ENCODE measurements around the gene DHPS. TPM values are rescaled to one million over a fixed set of nuclear protein-coding genes. Genes with fewer than 3 reads are reported as not detected.

The DHPS gene
- total and polyA plus RNA-seq, 2 of the 13 experiments (the other 11 are each of a cell fraction or from before 2014, with no cell fraction given), result 43.3 to 84.3 TPM

GRCh38 chr19:12681074-12681987 is at the start of gene DHPS (continued):
- TF ChIP-seq, protein P1, sequence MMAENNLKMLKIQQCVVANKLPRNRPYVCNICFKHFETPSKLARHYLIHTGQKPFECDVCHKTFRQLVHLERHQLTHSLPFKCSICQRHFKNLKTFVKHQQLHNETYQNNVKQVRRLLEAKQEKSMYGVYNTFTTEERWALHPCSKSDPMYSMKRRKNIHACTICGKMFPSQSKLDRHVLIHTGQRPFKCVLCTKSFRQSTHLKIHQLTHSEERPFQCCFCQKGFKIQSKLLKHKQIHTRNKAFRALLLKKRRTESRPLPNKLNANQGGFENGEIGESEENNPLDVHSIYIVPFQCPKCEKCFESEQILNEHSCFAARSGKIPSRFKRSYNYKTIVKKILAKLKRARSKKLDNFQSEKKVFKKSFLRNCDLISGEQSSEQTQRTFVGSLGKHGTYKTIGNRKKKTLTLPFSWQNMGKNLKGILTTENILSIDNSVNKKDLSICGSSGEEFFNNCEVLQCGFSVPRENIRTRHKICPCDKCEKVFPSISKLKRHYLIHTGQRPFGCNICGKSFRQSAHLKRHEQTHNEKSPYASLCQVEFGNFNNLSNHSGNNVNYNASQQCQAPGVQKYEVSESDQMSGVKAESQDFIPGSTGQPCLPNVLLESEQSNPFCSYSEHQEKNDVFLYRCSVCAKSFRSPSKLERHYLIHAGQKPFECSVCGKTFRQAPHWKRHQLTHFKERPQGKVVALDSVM (CRISPR knock-in tag; IDR thresholded peaks at IDR 0.05), result 0 out of 2 replicates have a peak, but pooled peaks have one; percentile 25
- TF ChIP-seq CEBPB (IDR thresholded peaks at IDR 0.05; ENCODE audit: borderline replicate concordance, low read depth, low read length), result peak; percentile 94
- TF ChIP-seq ZNF274 (CRISPR knock-in tag; IDR thresholded peaks at IDR 0.05), result no peak; the same call in 1 of the 2 replicates
- 0 out of 2 replicates have a peak, but pooled peaks have one; percentile 35 for TF ChIP-seq ZNF235 (CRISPR knock-in tag; IDR thresholded peaks at IDR 0.05; ENCODE audit: borderline replicate concordance)
- no peak for TF ChIP-seq ZNF335 (CRISPR knock-in tag; IDR thresholded peaks at IDR 0.05)
- TF ChIP-seq CREBL2 (CRISPR knock-in tag; IDR thresholded peaks at IDR 0.05; ENCODE audit: borderline replicate concordance), result peak; percentile 90; the same call in 1 of the 2 replicates
- TF ChIP-seq, protein P2, sequence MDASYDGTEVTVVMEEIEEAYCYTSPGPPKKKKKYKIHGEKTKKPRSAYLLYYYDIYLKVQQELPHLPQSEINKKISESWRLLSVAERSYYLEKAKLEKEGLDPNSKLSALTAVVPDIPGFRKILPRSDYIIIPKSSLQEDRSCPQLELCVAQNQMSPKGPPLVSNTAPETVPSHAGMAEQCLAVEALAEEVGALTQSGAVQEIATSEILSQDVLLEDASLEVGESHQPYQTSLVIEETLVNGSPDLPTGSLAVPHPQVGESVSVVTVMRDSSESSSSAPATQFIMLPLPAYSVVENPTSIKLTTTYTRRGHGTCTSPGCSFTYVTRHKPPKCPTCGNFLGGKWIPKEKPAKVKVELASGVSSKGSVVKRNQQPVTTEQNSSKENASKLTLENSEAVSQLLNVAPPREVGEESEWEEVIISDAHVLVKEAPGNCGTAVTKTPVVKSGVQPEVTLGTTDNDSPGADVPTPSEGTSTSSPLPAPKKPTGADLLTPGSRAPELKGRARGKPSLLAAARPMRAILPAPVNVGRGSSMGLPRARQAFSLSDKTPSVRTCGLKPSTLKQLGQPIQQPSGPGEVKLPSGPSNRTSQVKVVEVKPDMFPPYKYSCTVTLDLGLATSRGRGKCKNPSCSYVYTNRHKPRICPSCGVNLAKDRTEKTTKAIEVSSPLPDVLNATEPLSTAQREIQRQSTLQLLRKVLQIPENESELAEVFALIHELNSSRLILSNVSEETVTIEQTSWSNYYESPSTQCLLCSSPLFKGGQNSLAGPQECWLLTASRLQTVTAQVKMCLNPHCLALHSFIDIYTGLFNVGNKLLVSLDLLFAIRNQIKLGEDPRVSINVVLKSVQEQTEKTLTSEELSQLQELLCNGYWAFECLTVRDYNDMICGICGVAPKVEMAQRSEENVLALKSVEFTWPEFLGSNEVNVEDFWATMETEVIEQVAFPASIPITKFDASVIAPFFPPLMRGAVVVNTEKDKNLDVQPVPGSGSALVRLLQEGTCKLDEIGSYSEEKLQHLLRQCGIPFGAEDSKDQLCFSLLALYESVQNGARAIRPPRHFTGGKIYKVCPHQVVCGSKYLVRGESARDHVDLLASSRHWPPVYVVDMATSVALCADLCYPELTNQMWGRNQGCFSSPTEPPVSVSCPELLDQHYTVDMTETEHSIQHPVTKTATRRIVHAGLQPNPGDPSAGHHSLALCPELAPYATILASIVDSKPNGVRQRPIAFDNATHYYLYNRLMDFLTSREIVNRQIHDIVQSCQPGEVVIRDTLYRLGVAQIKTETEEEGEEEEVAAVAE (CRISPR knock-in tag; IDR thresholded peaks at IDR 0.05; ENCODE audit: borderline replicate concordance), result no peak
- TF ChIP-seq ZNF20 (CRISPR knock-in tag; IDR thresholded peaks at IDR 0.05), result no peak
- TF ChIP-seq, protein P3, sequence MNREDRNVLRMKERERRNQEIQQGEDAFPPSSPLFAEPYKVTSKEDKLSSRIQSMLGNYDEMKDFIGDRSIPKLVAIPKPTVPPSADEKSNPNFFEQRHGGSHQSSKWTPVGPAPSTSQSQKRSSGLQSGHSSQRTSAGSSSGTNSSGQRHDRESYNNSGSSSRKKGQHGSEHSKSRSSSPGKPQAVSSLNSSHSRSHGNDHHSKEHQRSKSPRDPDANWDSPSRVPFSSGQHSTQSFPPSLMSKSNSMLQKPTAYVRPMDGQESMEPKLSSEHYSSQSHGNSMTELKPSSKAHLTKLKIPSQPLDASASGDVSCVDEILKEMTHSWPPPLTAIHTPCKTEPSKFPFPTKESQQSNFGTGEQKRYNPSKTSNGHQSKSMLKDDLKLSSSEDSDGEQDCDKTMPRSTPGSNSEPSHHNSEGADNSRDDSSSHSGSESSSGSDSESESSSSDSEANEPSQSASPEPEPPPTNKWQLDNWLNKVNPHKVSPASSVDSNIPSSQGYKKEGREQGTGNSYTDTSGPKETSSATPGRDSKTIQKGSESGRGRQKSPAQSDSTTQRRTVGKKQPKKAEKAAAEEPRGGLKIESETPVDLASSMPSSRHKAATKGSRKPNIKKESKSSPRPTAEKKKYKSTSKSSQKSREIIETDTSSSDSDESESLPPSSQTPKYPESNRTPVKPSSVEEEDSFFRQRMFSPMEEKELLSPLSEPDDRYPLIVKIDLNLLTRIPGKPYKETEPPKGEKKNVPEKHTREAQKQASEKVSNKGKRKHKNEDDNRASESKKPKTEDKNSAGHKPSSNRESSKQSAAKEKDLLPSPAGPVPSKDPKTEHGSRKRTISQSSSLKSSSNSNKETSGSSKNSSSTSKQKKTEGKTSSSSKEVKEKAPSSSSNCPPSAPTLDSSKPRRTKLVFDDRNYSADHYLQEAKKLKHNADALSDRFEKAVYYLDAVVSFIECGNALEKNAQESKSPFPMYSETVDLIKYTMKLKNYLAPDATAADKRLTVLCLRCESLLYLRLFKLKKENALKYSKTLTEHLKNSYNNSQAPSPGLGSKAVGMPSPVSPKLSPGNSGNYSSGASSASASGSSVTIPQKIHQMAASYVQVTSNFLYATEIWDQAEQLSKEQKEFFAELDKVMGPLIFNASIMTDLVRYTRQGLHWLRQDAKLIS (CRISPR knock-in tag; IDR thresholded peaks at IDR 0.05), result no peak
- peak; percentile 62 for TF ChIP-seq SRSF1 (optimal IDR thresholded peaks at IDR 0.05; ENCODE audit: low read depth, low read length)
- no peak for TF ChIP-seq IKZF5 (CRISPR knock-in tag; IDR thresholded peaks at IDR 0.05)
- no peak for TF ChIP-seq NR2F1 (CRISPR knock-in tag; IDR thresholded peaks at IDR 0.05)
- no peak for TF ChIP-seq ZNF383 (CRISPR knock-in tag; IDR thresholded peaks at IDR 0.05; ENCODE audit: borderline replicate concordance)
- no peak for TF ChIP-seq CBX1 (IDR thresholded peaks at IDR 0.05; ENCODE audit: low read depth)
- TF ChIP-seq ZNF136 (CRISPR knock-in tag; IDR thresholded peaks at IDR 0.05; ENCODE audit: low read depth), result peak; percentile 84; the same call in 1 of the 2 replicates
